Midbrain (tissue), 1 donor: Measurements from ENCODE around the gene FAIM.
A peak's percentile ranks its signal among the peaks of the same experiment; 100 is the strongest.
"Not testable (repeated sequence)": the region's sequence is repeated elsewhere in the genome, so short reads cannot be mapped to it uniquely, and the experiment has no call there.

ENCODE experiments used
- DNase-seq: peaks from one replicate; lab custom pipeline; 2025; lab: John Stamatoyannopoulos, UW

Gene FAIM

DNA sequence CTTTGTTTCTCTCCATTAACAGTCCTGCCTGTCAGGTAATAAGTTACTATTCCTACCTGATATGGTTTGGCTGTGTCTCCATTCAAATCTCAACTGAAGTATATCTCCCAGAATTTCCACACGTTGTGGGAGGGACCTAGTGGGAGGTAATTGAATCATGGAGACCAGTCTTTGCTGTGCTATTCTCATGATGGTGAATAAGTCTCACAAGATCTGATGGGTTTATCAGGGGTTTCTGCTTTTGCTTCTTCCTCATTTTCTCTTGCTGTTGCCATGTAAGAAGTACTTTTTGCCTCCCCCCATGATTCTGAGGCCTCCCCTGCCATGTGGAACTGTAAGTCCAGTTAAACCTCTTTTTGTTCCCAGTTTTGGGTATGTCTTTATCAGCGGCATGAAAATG is 6.9 kb upstream of the FAIM start:
- DNase-seq, result not testable (repeated sequence)

DNA sequence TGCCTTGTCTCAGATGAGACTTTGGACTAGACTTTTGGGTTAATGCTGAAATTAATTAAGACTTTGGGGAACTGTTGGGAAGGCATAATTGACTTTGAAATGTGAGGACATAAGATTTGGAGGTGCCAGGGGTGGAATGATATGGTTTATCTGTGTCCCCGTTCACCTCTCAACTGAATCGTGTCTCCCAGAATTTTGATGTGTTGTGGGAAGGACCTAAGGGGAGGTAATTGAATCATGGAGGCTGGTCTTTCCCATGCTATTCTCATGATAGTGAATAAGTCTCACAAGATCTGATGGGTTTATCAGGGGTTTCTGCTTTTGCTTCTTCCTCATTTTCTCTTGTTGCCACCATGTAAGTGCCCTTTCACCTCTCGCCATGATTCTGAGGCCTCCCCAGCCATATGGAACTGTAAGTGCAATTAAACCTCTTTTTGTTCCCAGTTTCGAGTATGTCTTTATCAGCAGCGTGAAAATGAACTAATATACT is 4.4 kb upstream of the FAIM start:
- not testable (repeated sequence) for DNase-seq

DNA sequence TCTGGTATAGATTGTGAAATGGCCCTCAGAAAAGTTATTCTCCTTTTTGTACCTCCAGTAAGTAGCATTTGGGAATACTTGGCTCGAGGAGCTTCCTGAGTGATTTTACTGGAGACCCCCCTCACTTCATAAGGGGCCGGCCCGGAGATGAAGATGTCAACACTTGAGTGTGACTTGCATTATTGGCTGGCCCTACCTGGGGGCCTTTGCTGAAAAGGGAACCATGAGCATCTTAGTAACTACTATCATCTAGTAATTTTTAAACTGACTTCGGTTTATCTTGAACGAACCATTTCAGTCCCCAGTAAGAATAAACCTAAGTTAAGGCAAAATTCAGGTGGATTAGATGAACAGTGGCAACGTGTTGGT is 1.3 kb downstream of the FAIM start:
- no peak for DNase-seq

DNA sequence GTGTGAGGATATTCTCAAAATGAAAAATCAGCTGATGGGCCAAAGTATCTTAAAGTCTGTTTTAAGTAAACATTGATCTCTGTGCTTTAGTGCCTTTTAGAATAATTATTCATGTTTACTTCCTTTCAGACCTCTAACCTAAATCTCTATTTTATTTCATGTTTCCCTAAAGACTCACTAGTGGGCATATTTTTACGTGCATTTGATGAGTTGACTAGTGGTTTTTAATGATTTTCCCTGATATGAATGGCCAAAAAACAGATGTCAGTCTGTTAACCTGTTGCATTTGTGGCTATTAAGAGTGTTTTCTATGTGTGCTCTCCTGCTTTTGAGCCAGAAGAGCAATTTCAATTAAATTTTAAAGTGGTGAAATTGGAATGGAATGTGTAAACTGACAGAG is 6.9 kb downstream of the FAIM start:
- DNase-seq, result no peak

DNA sequence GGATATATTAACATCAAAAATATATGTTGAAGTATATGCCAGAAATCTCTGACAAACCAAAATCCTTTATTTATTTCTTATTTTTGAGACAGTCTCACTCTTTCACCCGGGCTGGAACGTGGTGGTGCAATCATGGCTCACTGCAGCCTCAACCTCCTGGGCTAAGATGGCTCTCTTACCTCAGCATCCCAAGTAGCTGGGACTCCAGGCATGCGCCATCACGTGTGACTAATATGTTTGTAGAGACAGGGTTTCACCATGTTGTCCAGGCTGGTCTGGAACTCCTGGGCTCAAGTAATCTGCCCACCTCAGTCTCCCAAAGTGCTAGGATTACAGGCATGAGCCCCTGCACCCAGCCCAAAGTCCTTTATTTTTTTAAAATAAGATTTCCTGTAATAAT is 11.9 kb downstream of the FAIM start:
- DNase-seq, result no peak

DNA sequence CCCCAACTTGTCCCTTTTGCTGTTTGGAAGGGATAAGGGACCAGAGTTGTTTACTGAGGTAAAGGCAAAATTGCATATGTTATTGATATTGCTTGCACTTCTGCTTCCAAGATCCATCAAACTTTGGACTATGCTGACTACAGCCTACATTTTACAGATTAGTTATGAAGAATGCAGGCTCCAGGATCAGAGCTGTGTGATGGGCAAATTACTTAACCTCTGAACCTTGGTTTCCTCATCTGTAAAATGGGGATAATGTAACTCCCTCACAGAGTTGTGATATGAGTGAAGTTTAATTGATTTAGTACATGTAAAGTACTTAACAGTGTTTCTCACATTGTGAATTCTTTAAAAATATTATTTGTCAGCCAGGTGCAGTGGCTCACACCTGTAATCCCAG is 15.9 kb downstream of the FAIM start:
- DNase-seq, result no peak

DNA sequence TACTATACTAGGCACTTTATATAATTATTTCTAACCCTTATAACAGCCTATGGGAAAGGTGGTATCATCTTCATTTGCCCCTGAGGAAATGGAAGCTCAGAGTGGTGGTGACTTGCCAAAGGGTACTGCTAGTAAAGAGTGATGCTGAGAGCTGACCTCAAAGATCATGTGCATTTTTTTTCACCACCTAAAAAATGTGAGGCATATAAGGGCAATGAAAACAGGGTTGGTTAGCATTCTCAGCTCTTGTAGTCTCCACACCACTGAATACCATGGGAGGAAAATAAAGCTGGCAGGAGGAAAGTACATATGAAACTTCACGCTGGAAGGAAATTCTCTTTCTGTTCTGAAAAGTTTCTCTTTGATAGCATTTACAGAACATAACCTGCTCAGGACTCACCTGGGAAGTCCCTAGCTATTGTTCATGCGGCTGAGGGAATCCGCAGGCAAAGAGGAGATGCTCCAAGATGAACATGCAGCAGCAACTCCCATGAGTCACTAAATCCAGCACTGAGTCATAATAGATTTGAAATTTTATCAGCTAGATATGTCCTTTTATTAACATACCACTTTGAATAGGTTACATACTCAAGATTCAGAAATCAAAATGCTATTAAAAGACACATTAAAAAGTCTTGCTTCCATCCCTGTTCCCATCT is 17.3 kb downstream of the FAIM start:
- DNase-seq, result no peak

DNA sequence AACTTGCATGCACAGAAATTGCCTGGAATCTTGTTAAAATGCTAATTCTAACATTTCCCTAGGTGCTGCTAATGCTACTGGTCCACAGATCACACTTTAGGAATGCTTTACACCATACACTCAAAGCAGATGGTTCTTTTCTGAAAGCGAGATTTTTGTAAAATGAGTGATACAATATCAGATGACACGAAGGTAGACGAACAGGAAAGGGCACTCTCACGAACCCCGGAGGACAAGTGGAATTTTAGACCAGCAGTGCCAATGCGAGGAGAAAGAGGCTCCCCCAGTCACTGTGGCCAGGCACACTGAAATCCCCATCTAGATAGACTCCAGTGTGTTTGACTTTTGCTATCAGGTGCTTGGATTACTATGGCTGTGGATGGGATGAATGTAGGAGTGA is 21.0 kb downstream of the FAIM start:
- DNase-seq, result no peak

DNA sequence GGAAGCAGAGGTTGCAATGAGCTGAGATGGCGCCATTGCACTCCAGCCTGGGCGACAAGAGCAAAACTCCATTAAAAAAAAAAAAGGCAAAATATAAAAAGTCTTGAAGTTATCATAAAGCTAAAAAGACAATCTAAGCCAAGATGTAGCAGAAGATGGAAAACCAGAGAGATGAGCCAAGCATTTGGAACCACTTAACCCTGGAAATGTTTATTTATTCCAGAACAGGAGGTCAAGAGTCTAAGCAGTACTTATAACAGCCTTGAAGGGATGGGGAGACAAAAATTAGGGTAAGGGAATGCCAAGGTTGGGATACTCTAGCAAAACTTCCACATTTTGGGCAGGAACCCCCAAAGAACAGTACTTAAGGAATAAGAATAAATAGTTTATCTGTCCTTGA is 30.1 kb downstream of the FAIM start:
- DNase-seq, result no peak

DNA sequence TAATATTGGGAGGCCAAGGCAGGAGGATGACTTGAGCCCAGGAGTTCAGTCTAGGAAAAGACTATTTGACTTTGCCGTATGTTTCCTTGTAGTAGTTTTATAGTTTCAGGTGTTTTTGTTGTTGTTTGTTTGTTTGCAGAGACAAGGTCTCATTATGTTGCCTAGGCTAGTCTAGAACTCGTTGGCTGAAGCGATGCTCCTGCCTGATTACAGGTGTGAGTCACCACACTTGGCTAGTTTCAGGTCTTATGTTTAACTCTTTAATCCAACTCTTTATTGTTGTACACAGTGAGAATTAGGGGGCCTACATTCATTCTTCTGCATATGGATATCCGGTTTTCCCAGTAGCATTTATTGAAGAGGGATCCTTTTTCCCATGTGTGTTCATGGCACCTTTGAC is 32.0 kb downstream of the FAIM start:
- DNase-seq, result no peak

DNA sequence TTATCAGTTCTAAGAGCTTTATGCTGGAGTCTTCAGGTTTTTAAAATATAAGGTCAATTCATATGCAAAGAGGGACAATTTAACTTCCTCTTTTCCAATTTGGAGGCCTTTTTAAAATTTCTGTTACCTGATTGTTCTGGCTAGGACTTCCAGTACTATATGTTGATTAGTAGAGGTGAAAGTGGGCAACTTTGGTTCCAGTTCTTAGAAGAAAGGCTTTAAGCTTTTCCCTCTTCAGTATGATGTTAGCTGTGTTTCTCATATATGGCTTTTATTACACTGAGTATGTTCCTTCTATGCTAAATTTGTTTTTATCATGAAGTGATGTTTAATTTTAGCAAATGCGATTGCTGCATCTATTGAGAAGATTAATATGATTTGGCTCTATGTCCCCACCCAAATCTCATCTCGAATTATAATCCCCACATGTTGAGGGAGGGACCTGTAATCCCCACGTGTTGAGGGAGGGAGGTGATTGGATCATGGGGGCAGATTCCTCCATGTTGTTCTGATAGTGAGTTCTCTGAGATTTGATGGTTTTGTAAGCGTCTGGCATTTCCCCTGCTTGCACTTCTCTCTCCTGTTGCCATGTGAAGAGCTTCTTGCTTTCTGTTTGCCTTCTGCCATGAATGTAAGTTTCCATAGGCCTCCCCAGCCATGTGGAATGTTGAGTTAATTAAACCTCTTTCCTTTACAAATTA is 33.8 kb downstream of the FAIM start:
- no peak for DNase-seq

DNA sequence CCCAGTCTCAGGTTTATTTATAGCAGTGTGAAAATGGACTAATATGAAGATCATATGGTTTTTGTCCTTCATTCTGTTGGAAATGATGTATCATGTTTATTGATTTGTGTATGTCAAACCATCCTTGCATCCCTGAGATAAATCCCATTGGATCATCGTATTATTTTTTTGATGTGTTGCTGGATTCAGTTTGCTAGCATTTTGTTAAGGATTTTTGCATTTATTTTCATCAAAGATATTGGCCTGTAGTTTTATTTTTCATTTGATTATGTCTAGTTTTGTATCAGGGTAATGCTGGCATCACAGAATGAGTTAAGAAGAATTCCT is 34.3 kb downstream of the FAIM start:
- DNase-seq, result no peak

DNA sequence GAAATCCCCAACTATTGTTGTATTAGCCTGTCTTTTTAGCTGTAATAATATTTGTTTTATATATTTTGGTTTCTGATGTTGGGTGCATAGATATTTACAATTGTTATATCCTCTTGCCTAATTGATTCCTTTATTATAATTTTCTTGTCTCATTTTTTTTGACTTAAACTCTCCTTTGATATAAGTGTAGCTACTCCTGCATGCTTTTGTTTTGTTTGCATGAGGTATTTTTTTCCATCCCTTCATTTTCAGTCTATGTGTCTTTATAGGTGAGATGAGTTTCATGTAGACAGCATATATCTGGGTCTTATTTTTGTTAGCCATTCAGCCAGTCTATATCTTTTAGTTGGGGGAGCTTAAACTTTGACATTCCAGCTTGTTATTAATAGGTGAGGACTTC is 37.4 kb downstream of the FAIM start:
- no peak for DNase-seq

DNA sequence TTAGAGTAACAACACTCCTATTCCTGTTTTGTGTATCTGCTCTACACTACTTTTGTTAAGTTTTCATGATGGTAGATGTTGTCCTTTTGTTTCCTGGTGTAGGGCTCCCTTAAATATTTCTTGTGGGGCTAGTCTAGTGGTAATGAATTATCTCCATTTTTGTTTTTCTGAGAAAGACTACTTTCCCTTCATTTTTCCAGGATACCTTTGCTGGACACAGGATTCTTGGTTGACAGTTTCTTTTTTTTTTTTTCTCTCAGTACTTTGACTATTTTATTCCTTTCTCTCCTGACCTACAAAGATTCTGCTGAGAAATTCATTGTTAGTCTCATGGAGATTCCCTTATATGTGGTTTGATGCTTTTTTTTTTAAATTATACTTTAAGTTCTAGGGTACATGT is 37.9 kb downstream of the FAIM start:
- no peak for DNase-seq

DNA sequence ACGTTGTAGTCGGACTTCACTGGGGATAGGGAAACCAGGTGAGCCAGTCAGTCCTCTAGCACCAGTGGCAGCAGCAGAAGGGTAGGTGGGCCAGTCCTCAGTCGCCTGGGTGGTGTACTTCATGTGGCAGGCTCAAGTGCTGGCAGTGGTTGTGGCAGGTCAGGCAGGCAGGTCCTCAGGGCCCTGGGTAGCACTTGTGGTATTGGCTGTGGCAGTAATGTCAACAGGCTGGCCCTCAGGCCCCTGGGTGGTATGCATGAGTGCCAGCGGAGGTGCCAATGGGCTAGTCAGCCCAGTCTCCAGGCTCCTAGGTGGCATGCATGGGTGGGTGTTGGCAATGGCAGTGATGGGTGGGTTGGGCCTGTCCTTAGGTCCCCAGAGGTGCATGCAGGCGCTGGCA is 40.6 kb downstream of the FAIM start:
- DNase-seq, result no peak

DNA sequence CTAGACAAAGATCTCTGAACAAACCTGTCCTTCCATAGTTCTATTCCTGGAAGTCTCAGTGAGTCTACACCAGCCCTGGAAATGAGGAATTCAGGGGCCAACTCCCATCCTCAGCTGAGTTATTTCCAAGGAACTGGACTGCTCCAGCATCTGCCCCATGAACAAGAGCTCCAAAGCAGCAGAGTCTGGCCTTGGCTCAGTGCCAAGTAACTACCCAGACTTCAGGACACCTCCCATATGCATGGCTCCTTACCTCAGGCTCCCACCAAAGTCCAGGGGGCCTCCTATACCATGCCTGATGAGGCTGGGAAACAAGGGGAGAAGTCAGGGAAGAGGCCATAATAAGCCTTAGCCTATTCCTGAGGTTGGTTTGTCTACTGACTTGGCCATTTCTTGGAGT is 45.0 kb downstream of the FAIM start:
- DNase-seq, result no peak

DNA sequence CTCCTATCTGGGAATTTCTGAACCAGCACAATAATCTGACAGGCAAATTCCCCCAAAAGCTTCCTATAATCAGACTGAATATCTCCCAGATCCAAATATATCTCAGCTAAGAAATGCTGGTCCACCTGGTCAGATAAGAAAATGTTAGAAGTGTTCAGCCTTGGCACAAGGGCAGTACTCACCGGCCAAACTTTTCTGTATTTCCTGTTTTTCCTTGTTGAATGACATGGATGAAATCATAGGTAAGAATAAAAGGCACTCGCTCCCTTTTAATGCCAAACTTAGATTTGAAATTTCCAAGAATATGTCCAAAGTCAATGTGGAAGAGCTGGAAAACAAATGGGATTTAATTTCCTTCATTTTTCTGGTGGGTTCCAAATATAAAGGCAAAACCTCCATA is 48.9 kb downstream of the FAIM start:
- DNase-seq, result no peak

DNA sequence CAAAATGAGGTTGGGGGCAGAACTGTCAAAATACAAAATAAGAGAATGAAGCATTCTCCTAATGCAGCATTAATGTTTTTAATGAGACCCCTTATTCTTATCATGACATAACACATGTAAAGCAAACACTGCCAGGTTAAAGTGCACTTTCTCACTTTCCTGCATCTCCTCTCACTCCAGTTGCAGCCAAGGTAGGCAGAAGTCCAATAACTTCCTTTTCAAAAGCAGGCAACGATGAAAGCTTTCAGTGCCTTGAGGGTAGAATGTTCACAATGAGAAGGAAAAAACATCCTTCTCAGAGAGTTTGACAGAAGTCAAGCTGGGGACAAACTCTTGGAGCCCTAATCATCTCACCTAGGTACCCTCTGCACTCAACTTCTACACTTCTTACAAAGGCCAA is 59.5 kb downstream of the FAIM start:
- DNase-seq, result peak; percentile 3

DNA sequence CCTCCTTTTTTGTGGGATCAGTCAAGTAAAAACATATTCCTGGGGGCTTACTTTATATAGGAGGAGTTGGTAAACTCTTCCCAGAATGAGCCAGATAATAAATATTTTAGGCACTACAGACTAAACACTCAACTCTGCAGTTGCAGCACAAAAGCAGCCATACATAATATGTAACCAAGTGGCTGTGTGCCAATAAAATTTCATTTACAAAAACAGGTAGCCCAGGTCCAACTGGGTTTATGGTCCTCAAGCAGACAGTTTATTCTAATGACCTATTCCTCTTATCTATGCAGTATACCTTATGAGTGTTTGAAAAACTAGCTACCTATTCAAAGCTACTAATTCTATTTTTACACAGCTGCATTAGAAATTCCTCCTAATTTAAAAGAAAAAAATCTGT is 61.8 kb downstream of the FAIM start:
- DNase-seq, result no peak

DNA sequence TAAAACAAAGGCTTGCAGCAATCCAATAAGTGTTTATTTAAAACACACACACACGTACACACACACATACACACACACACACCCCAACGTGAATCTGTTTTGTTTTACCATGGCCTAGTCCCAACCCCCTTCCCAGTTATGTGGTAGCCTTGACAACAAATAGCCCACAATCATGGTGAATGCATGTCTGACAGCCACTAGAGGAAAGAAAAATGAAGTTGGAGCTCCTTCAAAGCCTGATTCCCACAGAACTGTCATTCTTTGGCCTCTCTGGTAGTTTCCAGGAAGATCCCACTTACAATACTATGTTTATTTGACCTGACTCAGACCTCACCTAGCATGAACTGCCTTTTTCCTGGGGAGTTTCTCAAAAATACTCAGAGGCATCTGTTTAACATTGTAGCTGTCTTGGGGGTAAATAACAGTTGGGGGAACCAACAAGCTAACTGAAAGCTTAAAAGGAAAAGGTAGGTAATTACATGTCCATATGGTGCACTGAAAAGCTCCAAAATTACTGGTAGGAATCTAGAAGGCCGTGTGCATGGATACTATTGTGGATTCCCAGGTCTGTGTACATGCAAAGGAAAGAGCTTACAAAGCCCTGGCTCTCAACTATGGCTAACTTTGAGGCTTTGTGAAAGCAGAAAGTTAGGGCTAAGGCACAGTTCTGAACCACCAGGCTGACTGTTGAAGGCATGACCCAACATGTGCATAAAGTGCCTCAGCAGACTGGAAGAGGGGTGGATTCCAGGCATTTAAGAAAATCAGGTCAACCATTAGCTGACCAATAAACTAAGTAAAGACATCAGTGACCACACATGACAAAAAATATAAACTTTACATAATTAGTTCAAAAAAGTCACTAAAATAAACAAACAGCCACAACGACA is 65.3 kb downstream of the FAIM start:
- DNase-seq, result no peak

DNA sequence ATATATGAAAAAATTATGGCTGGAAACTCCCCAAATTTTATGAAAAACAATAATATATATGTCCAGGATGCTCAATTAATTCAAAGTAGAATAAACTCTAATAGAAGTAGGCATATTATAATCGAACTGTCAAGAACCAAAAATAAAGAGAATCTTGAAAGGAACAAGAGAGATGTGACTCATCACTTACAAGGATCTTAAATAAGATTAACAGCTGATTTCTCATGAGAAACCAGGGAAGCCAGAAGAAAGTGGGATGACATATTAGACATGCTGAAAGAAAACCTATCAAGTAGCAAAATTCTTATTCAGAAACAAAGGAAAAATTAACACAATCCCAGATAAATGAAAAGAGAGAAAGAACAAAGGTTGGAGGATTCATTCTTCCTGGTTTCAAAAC is 66.8 kb downstream of the FAIM start:
- DNase-seq, result no peak

DNA sequence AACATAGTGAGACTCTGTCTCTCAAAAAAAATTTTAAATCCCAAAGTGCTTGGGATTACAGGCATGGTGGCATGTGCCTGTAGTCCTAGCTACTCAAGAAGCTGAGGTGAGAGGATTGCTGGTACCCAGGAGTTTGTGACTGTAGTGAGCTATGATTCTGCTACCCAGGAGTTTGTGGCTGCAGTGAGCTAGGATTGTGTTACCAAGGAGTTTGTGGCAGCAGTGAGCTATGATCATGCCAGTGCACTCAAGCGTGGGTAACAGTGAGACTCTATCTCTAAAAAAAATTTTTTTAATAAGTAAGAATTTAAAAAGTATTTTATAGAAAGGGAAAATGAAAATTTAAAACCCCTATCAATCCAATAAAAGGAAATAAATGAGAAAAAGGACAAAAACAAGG is 69.5 kb downstream of the FAIM start:
- DNase-seq, result no peak

DNA sequence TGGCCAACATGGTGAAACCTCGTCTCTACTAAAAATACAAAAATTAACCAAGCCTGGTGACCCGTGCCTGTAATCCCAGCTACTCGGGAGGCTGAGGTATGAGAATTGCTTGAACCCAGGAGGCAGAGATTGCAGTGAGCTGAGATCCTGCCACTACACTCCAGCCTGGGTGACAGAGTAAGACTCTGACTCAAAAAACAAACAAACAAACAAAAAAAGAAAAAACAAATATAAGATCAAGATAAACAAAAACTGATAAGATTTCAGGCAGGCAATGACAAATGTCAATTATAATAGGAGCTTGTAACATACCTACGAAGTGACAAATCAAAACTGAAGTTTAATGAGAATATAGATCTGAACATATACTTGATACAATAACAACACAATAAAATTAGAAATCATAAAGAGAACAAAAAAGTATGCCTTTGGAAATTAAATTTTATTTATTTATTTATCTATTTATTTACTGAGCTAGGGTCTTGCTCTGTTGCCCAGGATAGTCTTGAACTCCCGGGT is 70.4 kb downstream of the FAIM start:
- no peak for DNase-seq
